T follicular helper cell (primary cell): Measurements from ENCODE around the gene MUC3A.
"Not testable (repeated sequence)": the region's sequence is repeated elsewhere in the genome, so short reads cannot be mapped to it uniquely, and the experiment has no call there.

Experiments
- DNase-seq: peaks from one replicate; pipeline ENCODE4 v3.0.0-alpha.2; 2020; ENCODE audit warnings: low read depth
- total RNA-seq, 2 experiments: gene quantifications; one replicate each; lab custom pipeline; 2026; lab: John Stamatoyannopoulos, UW

The MUC3A gene, protein sequence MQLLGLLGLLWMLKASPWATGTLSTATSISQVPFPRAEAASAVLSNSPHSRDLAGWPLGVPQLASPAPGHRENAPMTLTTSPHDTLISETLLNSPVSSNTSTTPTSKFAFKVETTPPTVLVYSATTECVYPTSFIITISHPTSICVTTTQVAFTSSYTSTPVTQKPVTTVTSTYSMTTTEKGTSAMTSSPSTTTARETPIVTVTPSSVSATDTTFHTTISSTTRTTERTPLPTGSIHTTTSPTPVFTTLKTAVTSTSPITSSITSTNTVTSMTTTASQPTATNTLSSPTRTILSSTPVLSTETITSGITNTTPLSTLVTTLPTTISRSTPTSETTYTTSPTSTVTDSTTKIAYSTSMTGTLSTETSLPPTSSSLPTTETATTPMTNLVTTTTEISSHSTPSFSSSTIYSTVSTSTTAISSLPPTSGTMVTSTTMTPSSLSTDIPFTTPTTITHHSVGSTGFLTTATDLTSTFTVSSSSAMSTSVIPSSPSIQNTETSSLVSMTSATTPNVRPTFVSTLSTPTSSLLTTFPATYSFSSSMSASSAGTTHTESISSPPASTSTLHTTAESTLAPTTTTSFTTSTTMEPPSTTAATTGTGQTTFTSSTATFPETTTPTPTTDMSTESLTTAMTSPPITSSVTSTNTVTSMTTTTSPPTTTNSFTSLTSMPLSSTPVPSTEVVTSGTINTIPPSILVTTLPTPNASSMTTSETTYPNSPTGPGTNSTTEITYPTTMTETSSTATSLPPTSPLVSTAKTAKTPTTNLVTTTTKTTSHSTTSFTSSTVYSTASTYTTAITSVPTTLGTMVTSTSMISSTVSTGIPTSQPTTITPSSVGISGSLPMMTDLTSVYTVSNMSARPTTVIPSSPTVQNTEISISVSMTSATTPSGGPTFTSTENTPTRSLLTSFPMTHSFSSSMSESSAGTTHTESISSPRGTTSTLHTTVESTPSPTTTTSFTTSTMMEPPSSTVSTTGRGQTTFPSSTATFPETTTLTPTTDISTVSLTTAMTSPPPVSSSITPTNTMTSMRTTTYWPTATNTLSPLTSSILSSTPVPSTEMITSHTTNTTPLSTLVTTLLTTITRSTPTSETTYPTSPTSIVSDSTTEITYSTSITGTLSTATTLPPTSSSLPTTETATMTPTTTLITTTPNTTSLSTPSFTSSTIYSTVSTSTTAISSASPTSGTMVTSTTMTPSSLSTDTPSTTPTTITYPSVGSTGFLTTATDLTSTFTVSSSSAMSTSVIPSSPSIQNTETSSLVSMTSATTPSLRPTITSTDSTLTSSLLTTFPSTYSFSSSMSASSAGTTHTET (N-terminal part only)
- total RNA-seq, result 0 reads per million in 2 experiments

DNA sequence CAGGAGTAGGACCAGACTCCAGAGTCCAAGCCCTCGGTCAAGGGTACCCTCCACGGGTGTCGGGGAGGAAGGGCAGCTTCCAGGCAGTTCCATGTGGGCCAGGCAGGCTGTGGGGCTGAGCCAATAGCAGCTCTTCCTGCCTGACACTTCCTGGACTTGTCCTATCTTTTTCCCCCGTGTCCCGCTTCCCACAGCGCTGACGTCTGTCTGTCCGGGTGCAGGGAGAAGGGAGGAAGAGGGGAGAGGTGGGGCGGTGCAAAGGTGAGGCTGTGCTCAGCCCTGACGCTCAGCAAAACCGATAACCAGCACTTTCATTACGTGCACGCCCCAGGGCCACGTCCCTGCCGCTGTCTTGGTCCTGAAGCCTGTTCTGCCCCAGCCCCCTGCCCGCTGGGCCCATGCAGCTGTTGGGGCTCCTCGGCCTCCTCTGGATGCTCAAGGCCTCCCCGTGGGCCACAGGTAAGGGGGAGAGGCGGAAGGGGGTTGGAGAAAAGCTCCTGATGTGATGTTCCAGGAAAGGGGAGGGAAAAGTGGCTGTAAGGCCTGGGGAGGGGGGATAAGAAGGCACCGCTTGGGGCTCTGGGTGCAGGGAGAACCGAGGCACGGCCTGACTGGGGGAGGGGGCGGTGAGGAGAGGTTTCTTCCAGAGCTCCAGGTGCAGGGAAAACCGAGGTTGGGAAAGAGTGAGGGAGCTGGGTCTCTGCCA, at the start of gene MUC3A:
Gene MUC3A, plus strand, starts transcription at position 308 of the 706 bp plus-strand sequence. Its CDS starts 91 bp downstream, at position 399.
- DNase-seq, result no peak

GRCh38 chr7:100900978-100901377, 48.4 kb upstream of the MUC3A start:
- no peak for DNase-seq

DNA sequence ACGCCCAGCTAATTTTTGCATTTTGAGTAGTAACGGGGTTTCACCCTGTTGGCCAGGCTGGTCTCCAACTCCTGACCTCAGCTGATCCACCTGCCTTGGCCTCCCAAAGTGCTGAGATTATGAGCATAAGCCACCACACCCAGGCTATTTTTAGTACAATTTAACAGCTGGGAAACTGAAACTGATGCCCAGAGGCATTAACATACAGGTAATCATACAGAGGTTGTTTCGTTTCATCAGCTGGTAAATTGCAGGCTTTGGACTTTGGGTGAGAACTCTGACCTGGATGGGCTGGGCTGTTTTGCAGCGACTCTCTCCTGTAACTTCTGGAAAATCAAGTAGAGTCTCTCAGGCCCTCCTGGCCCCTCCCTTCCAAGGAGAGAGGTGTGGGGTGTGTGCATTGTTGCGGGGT, 47.4 kb upstream of the MUC3A start:
- DNase-seq, result no peak

- no peak for DNase-seq
These were observed 46.7 kb upstream of the MUC3A start for GRCh38 chr7:100902638-100903037.

GRCh38 chr7:100908512-100908911, 40.8 kb upstream of the MUC3A start:
- no peak for DNase-seq

DNA sequence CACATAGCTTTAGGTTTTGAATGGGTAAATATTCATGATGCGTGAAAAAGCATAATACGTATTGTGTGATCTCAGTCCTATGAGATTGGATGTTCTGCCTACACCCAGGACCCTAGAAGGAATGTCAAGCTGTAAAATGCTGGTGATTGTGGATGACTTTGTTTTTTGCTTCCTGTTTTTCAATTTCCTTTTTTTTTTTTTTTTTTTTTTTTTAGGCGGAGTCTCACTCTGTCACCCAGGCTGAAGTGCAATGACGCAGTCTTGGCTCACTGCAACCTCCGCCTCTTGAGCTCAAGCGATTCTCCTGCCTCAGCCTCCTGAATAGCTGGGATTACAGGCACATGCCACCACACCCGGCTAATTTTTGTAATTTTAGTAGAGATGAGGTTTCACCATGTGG, 38.9 kb upstream of the MUC3A start:
- not testable (repeated sequence) for DNase-seq

DNA sequence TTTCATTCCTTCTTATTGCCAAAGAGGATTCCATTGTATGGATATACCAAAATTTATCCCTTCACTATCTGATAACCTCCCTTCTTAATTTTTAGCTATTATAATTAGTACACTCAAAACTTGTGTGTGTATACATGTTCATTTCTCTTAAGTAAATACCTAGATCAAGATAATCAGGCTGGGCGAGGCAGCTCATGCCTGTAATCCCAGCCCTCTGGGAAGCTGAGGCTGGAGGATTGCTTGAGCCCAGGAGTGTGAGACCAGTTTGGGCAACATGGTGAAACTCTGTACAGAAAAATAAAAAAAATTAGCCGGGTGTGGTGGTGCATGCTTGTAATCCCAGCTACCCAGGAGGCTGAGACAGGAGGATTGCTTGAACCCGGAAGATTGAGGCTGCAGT, 37.9 kb upstream of the MUC3A start:
- no peak for DNase-seq

DNA sequence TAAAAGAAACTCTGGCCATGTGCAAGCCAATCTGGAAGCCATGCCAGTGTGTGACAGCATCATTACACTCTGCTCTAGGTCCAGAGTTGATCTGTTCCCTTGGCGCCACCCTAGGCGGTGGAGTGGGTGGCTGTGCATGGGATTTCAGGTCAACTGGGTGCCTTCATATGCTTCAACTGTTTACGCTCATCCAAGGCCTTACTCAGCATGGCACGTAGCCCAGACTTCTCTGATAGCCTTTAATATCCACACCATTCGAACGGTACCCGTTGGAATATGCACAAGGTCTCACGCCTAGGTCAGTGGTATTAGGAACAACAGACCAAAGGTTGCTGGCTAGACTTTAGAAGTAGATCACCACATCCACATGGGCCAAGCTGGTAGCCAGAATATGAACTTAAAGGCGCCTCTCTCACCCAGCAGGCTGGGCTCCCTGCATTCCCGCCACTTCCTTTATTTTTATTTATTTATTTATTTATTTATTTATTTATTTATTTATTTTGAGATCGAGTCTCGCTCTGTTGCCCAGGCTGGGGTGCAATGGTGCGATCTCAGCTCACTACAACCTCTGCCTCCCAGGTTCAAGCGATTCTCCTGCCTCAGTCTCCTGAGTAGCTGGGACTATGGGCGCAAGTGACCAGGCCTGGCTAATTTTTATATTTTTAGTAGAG, 35.0 kb upstream of the MUC3A start:
- no peak for DNase-seq

- DNase-seq, result no peak
These were observed 34.4 kb upstream of the MUC3A start for GRCh38 chr7:100914879-100915447.

DNA sequence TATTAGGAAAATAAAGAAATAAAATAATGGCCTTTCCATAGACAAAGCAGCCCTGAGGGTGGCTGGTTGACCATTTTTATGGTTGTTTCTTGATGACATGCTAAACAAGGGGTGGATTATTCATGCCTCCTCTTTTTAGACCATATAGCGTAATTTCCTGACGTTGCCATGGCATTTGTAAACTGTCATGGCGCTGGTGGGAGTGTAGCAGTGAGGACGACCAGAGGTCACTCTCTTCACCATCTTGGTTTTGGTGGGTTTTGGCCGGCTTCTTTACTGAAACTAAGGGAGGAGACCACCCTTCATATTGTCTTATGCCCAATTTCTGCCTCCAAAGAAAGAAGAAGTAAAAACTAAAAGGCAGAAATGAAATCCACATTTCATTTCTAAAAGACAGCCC, 30.0 kb upstream of the MUC3A start:
- DNase-seq, result not testable (repeated sequence)

DNA sequence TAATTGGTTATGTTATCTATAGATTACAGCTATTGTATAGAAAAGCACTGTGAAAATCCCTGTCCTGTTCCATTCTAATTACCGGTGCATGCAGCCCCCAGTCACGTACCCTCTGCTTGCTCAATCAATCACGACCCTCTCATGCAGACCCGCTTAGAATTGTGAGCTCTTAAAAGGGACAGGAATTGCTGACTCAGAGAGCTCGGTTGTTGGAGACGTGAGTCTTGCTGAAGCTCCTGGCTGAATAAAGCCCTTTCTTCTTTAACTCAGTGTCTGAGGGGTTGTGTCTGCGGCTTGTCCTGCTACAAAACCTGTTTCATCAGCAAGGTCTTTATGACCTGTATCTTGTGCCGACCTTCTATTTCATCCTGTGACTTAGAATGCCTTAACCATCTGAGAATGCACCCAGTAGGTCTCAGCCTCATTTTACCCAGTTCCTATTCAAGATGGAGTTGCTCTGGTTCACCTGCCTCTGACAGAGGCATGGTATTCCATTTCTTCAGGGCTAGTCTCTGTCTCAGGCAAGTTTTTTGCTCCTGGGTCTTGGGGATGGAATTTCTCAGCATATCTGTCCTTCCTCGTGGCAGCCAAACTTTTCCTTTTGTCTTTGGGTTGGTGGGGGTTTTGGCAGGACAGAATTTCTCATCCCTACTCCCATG, 29.4 kb upstream of the MUC3A start:
- not testable (repeated sequence) for DNase-seq

GRCh38 chr7:100921039-100921438, 28.3 kb upstream of the MUC3A start:
- no peak for DNase-seq

DNA sequence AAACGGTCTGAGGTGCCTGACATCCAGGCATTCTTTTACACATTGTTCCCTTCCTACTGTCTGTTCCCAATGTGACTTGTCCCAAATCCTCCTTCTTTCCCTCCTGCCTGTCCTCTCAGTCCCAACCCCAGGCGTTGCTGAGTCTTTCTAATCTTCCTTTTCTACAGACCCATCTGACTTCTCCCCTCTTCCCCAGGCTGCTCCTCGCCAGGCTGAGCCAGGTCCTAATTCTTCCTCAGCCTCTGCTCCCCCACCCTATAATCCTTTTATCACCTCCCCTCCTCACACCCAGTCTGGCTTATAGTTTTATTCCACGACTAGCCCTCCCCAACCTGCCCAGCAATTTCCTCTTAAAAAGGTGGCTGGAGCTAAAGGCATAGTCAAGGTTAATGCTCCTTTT, 25.7 kb upstream of the MUC3A start:
- not testable (repeated sequence) for DNase-seq

DNA sequence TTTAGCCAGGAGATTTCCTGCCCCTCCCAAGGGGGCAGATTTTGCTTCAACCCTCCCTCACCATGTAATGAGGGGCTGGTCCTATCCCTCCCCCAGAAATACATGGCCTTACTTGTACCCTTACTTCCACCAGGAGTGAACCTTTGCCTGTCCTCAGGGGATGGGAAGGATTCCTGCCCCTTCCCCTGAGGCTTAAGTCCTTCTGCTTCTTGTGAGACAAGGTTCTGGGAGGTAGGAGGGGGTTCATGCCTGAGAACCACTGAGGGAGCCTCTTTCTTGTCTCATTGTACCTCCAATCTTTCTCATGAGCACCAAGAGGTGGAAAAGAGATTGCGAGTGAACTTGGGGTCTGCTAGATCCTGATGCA, 19.5 kb upstream of the MUC3A start:
- DNase-seq, result no peak

- no peak for DNase-seq
These were observed 15.6 kb upstream of the MUC3A start for GRCh38 chr7:100933734-100934133.

DNA sequence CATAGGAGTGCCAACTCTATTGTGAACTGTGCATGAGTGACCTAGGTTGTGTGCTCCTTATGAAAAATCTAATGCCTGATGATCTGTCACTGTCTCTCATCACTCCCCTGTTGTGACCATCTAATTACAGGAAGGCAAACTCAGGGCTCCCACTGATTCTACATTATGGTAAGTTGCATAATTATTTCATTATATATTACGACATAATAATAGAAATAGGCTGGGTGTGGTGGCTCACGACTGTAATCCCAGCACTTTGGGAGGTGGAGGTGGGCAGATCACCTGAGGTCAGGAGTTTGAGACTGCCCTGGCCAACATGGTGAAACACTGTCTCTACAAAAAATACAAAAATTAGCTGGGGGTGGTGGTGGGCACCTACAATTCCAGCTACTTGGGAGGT, 14.0 kb upstream of the MUC3A start:
- DNase-seq, result not testable (repeated sequence)

GRCh38 chr7:100936167-100936566, 13.2 kb upstream of the MUC3A start:
- DNase-seq, result not testable (repeated sequence)

- no peak for DNase-seq
These were observed 7.1 kb upstream of the MUC3A start for GRCh38 chr7:100942045-100942774.

- DNase-seq, result no peak
These were observed 5.6 kb upstream of the MUC3A start for GRCh38 chr7:100943693-100944092.
